Liver (tissue), 9 donors: Measurements from ENCODE around the gene AAK1. TPM values are rescaled to one million over a fixed set of nuclear protein-coding genes. Genes with fewer than 3 reads are reported as not detected.

Experiments used
- DNase-seq: peaks from one replicate; pipeline ENCODE4 v3.0.0-alpha.2; 2017; ENCODE audit warnings: low spot score
- H3K27ac ChIP-seq, 2 donors: one replicate each; pipeline ENCODE4 v1.7.0; 2013; ENCODE audit warnings: inconsistent platforms in 2 of 2, low read length in 2 of 2, control low read depth in 1 of 2, low read depth in 1 of 2, mild to moderate bottlenecking in 1 of 2
- H3K27me3 ChIP-seq, 4 donors: one replicate each; pipeline versions ENCODE4 v1.6.1 to v1.7.0; 2013; ENCODE audit warnings: low read length in 3 of 4, inconsistent platforms in 1 of 4, mild to moderate bottlenecking in 1 of 4, moderate library complexity in 1 of 4; ENCODE audit not compliant: control insufficient read depth in 4 of 4, insufficient read depth in 4 of 4
- H3K36me3 ChIP-seq, 4 donors: one replicate each; pipeline versions ENCODE4 v1.6.1 to v1.7.0; 2013; ENCODE audit warnings: low read length in 3 of 4, mild to moderate bottlenecking in 3 of 4, low read depth in 1 of 4, moderate library complexity in 1 of 4; ENCODE audit not compliant: control insufficient read depth in 4 of 4, insufficient read depth in 3 of 4
- H3K4me1 ChIP-seq, 4 donors: one replicate each; pipeline versions ENCODE4 v1.6.1 to v1.7.0; 2013; ENCODE audit warnings: low read length in 3 of 4, mild to moderate bottlenecking in 3 of 4, moderate library complexity in 1 of 4; ENCODE audit not compliant: control insufficient read depth in 4 of 4, insufficient read depth in 4 of 4
- H3K4me3 ChIP-seq, 3 donors: one replicate each; pipeline versions ENCODE4 v1.6.1 to v1.7.0; 2013; ENCODE audit warnings: low read length in 3 of 3, control low read depth in 1 of 3, low read depth in 1 of 3, mild to moderate bottlenecking in 1 of 3
- H3K9ac ChIP-seq, 2 donors: one replicate each; pipeline ENCODE4 v1.7.0; 2013; ENCODE audit warnings: low read length in 2 of 2, mild to moderate bottlenecking in 2 of 2, moderate library complexity in 2 of 2, control low read depth in 1 of 2, low read depth in 1 of 2
- H3K9me3 ChIP-seq, 4 donors: one replicate each; pipeline versions ENCODE4 v1.6.1 to v1.7.0; 2013; ENCODE audit warnings: low read length in 3 of 4; ENCODE audit not compliant: control insufficient read depth in 4 of 4
- FOXA2 ChIP-seq: IDR thresholded peaks from 2 replicates; pipeline ENCODE4 v1.6.1; 2016; ENCODE audit warnings: antibody characterized with exemption
- GABPA ChIP-seq, 2 donors: IDR thresholded peaks in 1 of 2; conservative IDR thresholded peaks in 1 of 2; 2 replicates each; pipeline ENCODE4 v1.6.1; 2016; ENCODE audit warnings: antibody characterized with exemption in 2 of 2, mild to moderate bottlenecking in 1 of 2, moderate library complexity in 1 of 2
- HNF4A ChIP-seq, 2 donors: conservative IDR thresholded peaks; 2 replicates each; pipeline ENCODE4 v1.6.1; 2016; ENCODE audit warnings: antibody characterized with exemption in 2 of 2, mild to moderate bottlenecking in 2 of 2
- HNF4G ChIP-seq: IDR thresholded peaks from 2 replicates; pipeline ENCODE4 v1.6.1; 2016; ENCODE audit warnings: antibody characterized with exemption
- JUND ChIP-seq, 2 donors: IDR thresholded peaks; 2 replicates each; pipeline ENCODE4 v1.6.1; 2016; ENCODE audit warnings: antibody characterized with exemption in 2 of 2
- NR2F2 ChIP-seq: IDR thresholded peaks from 2 replicates; pipeline ENCODE4 v1.6.1; 2016; ENCODE audit warnings: antibody characterized with exemption
- RAD21 ChIP-seq, 2 donors: IDR thresholded peaks; 2 replicates each; pipeline ENCODE4 v1.6.1; 2016; ENCODE audit warnings: antibody characterized with exemption in 2 of 2, mild to moderate bottlenecking in 2 of 2
- RXRA ChIP-seq, 2 donors: IDR thresholded peaks; 2 replicates each; pipeline ENCODE4 v1.6.1; 2017 to 2018; ENCODE audit warnings: antibody characterized with exemption in 2 of 2, mild to moderate bottlenecking in 1 of 2
- SP1 ChIP-seq: IDR thresholded peaks from 2 replicates; pipeline ENCODE4 v1.6.1; 2018; ENCODE audit warnings: antibody characterized with exemption, mild to moderate bottlenecking
- TAF1 ChIP-seq: conservative IDR thresholded peaks from 2 replicates; pipeline ENCODE4 v1.6.1; 2016; ENCODE audit warnings: antibody characterized with exemption, mild to moderate bottlenecking
- YY1 ChIP-seq: IDR thresholded peaks from 2 replicates; pipeline ENCODE4 v1.6.1; 2016; ENCODE audit warnings: antibody characterized with exemption, mild to moderate bottlenecking
- WGBS: extraction: QIAGEN DNeasy Blood & Tissue Kit; methylation state at CpG from one replicate; pipeline ENCODE4 v1.1.7; 2013; 5-methylcytosine and 5-hydroxymethylcytosine counted together
- polyA plus RNA-seq, 2 donors: library from polyadenylated mRNA; stranded (reverse) in 1 of 2; unstranded in 1 of 2; fragments of 200-250 nt in 1 of 2; fragments of >200 nt in 1 of 2; fragmentation: Nextera tagmentation in 1 of 2; extraction: Ambion mirVana in 1 of 2; gene quantifications; one replicate each; pipeline versions ENCODE4 v1.2.1 to v1.2.3, GENCODE V29; 2013 to 2015
- total RNA-seq, 2 donors: library from RNA; depleted of rRNA; stranded (reverse); fragments of >200 nt; gene quantifications; one replicate each; pipeline ENCODE4 v1.2.3, GENCODE V29; 2014
- TF ChIP-seq, protein P1 (sequence below): IDR thresholded peaks from 2 replicates; pipeline ENCODE4 v1.6.1; 2016; ENCODE audit warnings: antibody characterized with exemption
- TF ChIP-seq, protein P2 (sequence below): fragments of 150-350 bp; IDR thresholded peaks from 2 replicates; pipeline ENCODE4 v1.5.1; 2017; ENCODE audit warnings: improper control_type of control experiment, low read depth, low read length; ENCODE audit not compliant: missing input control
- TF ChIP-seq, protein P3 (sequence below): IDR thresholded peaks from 2 replicates; pipeline ENCODE4 v1.6.1; 2016; ENCODE audit warnings: antibody characterized with exemption
- TF ChIP-seq, protein P4 (sequence below): IDR thresholded peaks from 2 replicates; pipeline ENCODE4 v1.6.1; 2016; ENCODE audit warnings: antibody characterized with exemption, mild to moderate bottlenecking
- TF ChIP-seq, protein P5 (sequence below): IDR thresholded peaks from 2 replicates; pipeline ENCODE4 v1.6.1; 2016; ENCODE audit warnings: antibody characterized with exemption
- donor health status: healthy.
- donor health status: healthy.
- donor health status: healthy.
- donor health status: healthy.
- donor health status: healthy.

AAK1 gene
- total and polyA plus RNA-seq, 4 donors, result 3.9 to 14.3 (median 11.3) TPM

DNA sequence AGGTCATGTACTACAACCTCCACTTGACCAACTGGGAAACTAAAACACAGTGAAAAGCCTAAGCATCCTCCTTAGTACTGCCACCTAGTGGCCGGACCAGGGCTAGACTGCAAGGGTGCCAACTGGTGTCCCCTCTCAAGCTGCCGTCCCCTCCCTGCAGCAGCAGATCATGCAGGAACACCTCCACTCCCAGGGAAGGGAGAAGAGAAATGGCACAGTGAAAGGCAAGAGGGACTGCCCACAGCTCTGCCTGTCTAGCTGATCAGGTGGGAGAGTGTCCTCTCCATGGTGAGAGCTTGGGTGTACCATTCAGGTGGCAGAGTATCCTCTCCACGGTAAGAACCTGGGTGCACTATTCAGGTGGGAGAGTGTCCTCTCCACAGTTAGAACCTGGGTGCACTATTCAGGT, 78.1 kb downstream of the AAK1 start:
- peak; percentile 70 for DNase-seq
- WGBS, result 64% methylated on average over 3 of the region's 3 CpGs
- no peak for TF ChIP-seq GABPA (IDR thresholded peaks at IDR 0.05 in 1 of 2, conservative IDR thresholded peaks at IDR 0.05 in 1 of 2)
- TF ChIP-seq, protein P1, sequence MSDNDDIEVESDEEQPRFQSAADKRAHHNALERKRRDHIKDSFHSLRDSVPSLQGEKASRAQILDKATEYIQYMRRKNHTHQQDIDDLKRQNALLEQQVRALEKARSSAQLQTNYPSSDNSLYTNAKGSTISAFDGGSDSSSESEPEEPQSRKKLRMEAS, result no peak
- TF ChIP-seq JUND (IDR thresholded peaks at IDR 0.05), result no peak
- TF ChIP-seq, protein P2, sequence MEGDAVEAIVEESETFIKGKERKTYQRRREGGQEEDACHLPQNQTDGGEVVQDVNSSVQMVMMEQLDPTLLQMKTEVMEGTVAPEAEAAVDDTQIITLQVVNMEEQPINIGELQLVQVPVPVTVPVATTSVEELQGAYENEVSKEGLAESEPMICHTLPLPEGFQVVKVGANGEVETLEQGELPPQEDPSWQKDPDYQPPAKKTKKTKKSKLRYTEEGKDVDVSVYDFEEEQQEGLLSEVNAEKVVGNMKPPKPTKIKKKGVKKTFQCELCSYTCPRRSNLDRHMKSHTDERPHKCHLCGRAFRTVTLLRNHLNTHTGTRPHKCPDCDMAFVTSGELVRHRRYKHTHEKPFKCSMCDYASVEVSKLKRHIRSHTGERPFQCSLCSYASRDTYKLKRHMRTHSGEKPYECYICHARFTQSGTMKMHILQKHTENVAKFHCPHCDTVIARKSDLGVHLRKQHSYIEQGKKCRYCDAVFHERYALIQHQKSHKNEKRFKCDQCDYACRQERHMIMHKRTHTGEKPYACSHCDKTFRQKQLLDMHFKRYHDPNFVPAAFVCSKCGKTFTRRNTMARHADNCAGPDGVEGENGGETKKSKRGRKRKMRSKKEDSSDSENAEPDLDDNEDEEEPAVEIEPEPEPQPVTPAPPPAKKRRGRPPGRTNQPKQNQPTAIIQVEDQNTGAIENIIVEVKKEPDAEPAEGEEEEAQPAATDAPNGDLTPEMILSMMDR, result peak; percentile 55
- TF ChIP-seq, protein P3, sequence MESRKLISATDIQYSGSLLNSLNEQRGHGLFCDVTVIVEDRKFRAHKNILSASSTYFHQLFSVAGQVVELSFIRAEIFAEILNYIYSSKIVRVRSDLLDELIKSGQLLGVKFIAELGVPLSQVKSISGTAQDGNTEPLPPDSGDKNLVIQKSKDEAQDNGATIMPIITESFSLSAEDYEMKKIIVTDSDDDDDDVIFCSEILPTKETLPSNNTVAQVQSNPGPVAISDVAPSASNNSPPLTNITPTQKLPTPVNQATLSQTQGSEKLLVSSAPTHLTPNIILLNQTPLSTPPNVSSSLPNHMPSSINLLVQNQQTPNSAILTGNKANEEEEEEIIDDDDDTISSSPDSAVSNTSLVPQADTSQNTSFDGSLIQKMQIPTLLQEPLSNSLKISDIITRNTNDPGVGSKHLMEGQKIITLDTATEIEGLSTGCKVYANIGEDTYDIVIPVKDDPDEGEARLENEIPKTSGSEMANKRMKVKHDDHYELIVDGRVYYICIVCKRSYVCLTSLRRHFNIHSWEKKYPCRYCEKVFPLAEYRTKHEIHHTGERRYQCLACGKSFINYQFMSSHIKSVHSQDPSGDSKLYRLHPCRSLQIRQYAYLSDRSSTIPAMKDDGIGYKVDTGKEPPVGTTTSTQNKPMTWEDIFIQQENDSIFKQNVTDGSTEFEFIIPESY, result no peak
- TF ChIP-seq YY1, result no peak
- peak in 1 of 2 donors; percentile 75 for TF ChIP-seq RAD21 (IDR thresholded peaks at IDR 0.05)
- TF ChIP-seq, protein P4, sequence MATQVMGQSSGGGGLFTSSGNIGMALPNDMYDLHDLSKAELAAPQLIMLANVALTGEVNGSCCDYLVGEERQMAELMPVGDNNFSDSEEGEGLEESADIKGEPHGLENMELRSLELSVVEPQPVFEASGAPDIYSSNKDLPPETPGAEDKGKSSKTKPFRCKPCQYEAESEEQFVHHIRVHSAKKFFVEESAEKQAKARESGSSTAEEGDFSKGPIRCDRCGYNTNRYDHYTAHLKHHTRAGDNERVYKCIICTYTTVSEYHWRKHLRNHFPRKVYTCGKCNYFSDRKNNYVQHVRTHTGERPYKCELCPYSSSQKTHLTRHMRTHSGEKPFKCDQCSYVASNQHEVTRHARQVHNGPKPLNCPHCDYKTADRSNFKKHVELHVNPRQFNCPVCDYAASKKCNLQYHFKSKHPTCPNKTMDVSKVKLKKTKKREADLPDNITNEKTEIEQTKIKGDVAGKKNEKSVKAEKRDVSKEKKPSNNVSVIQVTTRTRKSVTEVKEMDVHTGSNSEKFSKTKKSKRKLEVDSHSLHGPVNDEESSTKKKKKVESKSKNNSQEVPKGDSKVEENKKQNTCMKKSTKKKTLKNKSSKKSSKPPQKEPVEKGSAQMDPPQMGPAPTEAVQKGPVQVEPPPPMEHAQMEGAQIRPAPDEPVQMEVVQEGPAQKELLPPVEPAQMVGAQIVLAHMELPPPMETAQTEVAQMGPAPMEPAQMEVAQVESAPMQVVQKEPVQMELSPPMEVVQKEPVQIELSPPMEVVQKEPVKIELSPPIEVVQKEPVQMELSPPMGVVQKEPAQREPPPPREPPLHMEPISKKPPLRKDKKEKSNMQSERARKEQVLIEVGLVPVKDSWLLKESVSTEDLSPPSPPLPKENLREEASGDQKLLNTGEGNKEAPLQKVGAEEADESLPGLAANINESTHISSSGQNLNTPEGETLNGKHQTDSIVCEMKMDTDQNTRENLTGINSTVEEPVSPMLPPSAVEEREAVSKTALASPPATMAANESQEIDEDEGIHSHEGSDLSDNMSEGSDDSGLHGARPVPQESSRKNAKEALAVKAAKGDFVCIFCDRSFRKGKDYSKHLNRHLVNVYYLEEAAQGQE, result no peak
- TF ChIP-seq TAF1, result no peak
- no peak for TF ChIP-seq NR2F2
- no peaks in the 10 kb centered on the region for H3K36me3 ChIP-seq
- H3K9me3 ChIP-seq, result no peaks in the 10 kb centered on the region
- no peaks in the 10 kb centered on the region for H3K27me3 ChIP-seq
- no peak overlapping the region for H3K4me3 ChIP-seq
- no peak overlapping the region for H3K9ac ChIP-seq
- peaks cover 4 to 12% (median 10%) of the 10 kb centered on the region in 4 donors for H3K4me1 ChIP-seq
- H3K27ac ChIP-seq, result no peak overlapping the region

DNA sequence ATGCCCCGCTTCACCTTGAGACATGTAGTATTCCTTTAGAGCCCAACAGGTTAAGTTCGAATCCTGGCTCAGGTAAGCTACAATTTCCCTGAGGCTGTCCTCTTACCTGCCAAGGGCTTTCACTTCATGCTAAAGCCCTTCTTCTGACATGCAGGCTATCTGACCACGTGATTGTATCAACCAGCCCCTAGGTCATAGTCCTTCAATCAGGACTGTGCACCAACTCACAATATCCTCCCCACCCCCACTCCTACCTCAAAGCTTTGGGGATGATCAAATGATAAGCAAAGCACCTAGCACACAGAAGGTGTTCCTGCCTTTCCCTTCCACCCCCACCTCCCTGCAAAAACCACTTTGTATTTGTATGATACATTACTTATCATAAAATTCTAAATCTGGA, 78.9 kb downstream of the AAK1 start:
- no peaks in the 10 kb centered on the region for H3K36me3 ChIP-seq
- H3K4me3 ChIP-seq, result peak overlapping the region in 1 of 3 donors; percentile 21
- no peaks in the 10 kb centered on the region for H3K27me3 ChIP-seq
- no peaks in the 10 kb centered on the region for H3K9me3 ChIP-seq
- no peak for DNase-seq
- H3K27ac ChIP-seq, result no peak overlapping the region
- TF ChIP-seq RAD21 (IDR thresholded peaks at IDR 0.05) (peak; percentile 24 to 52), HNF4A (conservative IDR thresholded peaks at IDR 0.05) (peak; percentile 88 to 89), SP1 (peak; percentile 79), FOXA2 (no peak), HNF4G (peak; percentile 72), RXRA (IDR thresholded peaks at IDR 0.05) (peak; percentile 51 to 54)
- TF ChIP-seq, protein P1, result no peak
- TF ChIP-seq, protein P5, sequence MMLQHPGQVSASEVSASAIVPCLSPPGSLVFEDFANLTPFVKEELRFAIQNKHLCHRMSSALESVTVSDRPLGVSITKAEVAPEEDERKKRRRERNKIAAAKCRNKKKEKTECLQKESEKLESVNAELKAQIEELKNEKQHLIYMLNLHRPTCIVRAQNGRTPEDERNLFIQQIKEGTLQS, result peak; percentile 21
- H3K4me1 ChIP-seq, result peaks cover 3 to 12% (median 8%) of the 10 kb centered on the region in 4 donors
- WGBS, result 51% methylated on average over 3 of the region's 3 CpGs
- no peak overlapping the region for H3K9ac ChIP-seq
